Mesothelial cell of epicardium (in vitro differentiated cells): ENCODE measurements around the gene CDCA7L. TPM values are rescaled to one million over a fixed set of nuclear protein-coding genes. Genes with fewer than 3 reads are reported as not detected.

ENCODE experiments used
- DNase-seq, 2 experiments: peaks; one replicate each; pipeline ENCODE4 v3.0.0; 2021; ENCODE audit warnings: low spot score in 2 of 2; ENCODE audit not compliant: unreplicated experiment in 2 of 2
- H3K27ac Mint-ChIP-seq: 2 replicates; pipeline ENCODE4 v1.8.0; 2021; ENCODE audit warnings: mixed read lengths
- H3K27me3 Mint-ChIP-seq: 2 replicates; pipeline ENCODE4 v1.8.0; 2021; ENCODE audit warnings: low read depth, mixed read lengths
- H3K36me3 Mint-ChIP-seq: 2 replicates; pipeline ENCODE4 v1.8.0; 2021; ENCODE audit warnings: mixed read lengths
- H3K4me1 Mint-ChIP-seq: 2 replicates; pipeline ENCODE4 v1.8.0; 2021; ENCODE audit warnings: mixed read lengths
- H3K4me3 Mint-ChIP-seq: 2 replicates; pipeline ENCODE4 v1.8.0; 2021; ENCODE audit warnings: mild to moderate bottlenecking, moderate library complexity, mixed read lengths
- H3K9me3 Mint-ChIP-seq: 2 replicates; pipeline ENCODE4 v1.8.0; 2021; ENCODE audit warnings: mixed read lengths
- total RNA-seq: library from RNA; stranded (reverse); gene quantifications from 3 replicates; pipeline ENCODE4 v1.2.1, GENCODE V29; 2021
- TF ChIP-seq, protein P1 (sequence below): fragments of 200-600 bp; sonication (generic); IDR thresholded peaks from one replicate; pipeline ENCODE4 v1.5.0; 2021; ENCODE audit warnings: antibody characterized with exemption; ENCODE audit not compliant: unreplicated experiment

Gene CDCA7L
- total RNA-seq, 1 donor from 2014 or later, result 26.5 TPM

DNA sequence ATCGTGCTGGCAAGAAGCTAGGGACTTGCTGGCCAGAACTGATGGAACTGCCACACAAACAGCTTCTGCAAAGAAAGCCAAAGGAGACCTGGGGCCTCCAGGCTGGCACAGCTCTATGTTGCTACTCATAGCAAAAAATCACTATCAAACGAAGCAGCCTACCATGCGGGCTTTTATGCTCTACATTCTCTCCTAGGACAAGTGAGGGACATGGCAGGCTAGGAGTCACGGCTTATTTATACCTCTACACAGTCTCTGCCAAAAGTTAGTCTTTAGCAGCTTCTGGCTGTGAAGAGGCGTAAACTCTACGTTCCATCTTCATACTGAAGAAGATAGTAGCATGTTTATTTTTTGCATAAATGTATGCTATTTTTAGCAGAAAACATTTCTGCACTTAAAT lies 35.4 kb downstream of the CDCA7L start:
- peaks cover 5% of the 10 kb centered on the region for H3K4me1 Mint-ChIP-seq
- no peak for DNase-seq
- TF ChIP-seq, protein P1, sequence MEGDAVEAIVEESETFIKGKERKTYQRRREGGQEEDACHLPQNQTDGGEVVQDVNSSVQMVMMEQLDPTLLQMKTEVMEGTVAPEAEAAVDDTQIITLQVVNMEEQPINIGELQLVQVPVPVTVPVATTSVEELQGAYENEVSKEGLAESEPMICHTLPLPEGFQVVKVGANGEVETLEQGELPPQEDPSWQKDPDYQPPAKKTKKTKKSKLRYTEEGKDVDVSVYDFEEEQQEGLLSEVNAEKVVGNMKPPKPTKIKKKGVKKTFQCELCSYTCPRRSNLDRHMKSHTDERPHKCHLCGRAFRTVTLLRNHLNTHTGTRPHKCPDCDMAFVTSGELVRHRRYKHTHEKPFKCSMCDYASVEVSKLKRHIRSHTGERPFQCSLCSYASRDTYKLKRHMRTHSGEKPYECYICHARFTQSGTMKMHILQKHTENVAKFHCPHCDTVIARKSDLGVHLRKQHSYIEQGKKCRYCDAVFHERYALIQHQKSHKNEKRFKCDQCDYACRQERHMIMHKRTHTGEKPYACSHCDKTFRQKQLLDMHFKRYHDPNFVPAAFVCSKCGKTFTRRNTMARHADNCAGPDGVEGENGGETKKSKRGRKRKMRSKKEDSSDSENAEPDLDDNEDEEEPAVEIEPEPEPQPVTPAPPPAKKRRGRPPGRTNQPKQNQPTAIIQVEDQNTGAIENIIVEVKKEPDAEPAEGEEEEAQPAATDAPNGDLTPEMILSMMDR, result no peak
- H3K27me3 Mint-ChIP-seq, result no peaks in the 10 kb centered on the region
- H3K9me3 Mint-ChIP-seq, result no peaks in the 10 kb centered on the region
- no peak overlapping the region for H3K4me3 Mint-ChIP-seq
- no peak overlapping the region for H3K27ac Mint-ChIP-seq
- H3K36me3 Mint-ChIP-seq, result peaks cover 36% of the 10 kb centered on the region

DNA sequence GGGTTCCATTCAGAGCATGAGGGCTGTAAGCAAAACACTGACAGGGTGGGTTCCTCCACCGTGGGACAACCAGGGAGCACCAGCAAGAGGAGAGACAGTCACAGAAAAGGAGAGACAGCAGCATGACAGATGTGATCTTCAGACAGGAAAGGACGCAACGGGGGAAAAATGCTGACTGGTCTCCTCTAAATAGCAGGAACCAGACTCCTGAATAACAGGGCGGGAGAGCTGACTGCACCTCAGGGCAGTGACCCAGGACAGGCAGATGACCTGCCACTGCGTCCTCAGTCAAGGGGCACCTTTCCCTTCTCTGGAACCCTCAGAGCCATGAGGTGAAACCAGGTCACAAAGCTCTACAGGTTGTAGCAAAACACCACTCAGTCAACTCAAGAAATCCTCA lies 37.0 kb downstream of the CDCA7L start:
- no peaks in the 10 kb centered on the region for H3K27me3 Mint-ChIP-seq
- TF ChIP-seq, protein P1, result no peak
- no peaks in the 10 kb centered on the region for H3K9me3 Mint-ChIP-seq
- DNase-seq, result no peak
- H3K4me1 Mint-ChIP-seq, result peaks cover 5% of the 10 kb centered on the region
- peaks cover 36% of the 10 kb centered on the region for H3K36me3 Mint-ChIP-seq
- H3K4me3 Mint-ChIP-seq, result no peak overlapping the region
- no peak overlapping the region for H3K27ac Mint-ChIP-seq

DNA sequence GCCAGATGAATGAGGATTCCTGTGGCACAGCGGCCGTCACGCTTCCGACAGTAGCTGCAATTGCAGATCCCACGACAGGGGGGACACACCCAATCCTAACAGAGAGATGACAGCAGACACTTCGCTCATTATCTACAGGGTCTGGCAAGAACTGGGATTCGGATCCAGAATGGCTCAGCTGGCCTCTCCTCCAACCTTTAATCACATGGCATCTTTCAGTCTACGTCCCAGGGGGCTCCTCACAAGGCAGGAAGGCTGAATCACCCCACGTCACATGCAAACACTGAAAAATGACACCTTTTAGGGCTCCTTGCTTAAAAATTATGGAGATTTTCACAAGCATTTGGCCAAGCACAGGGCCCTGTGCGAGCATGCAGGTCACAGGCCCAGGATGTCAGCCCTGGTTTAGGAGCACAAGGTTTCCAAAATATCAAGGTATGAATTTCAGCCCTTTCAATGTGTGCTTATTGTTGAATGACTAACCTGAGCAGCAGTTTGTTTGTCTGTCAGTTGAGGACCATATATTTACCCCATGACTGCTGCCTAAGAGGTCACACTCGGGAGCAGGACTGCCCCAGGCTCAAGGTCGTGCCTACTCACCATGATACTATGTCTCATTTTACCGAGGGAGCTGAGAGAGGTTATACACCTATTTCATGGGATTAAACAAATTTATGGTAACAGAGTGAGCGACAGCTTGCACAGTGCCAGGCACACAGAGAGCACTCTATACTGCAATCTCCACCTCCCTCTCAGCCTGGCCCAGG lies 42.5 kb downstream of the CDCA7L start:
- TF ChIP-seq, protein P1, result no peak
- Mint-ChIP-seq H3K27ac (no peak overlapping the region), H3K4me3 (no peak overlapping the region), H3K27me3 (no peaks in the 10 kb centered on the region), H3K4me1 (peaks cover 4% of the 10 kb centered on the region), H3K36me3 (peaks cover 38% of the 10 kb centered on the region), H3K9me3 (no peaks in the 10 kb centered on the region)
- DNase-seq, result no peak

DNA sequence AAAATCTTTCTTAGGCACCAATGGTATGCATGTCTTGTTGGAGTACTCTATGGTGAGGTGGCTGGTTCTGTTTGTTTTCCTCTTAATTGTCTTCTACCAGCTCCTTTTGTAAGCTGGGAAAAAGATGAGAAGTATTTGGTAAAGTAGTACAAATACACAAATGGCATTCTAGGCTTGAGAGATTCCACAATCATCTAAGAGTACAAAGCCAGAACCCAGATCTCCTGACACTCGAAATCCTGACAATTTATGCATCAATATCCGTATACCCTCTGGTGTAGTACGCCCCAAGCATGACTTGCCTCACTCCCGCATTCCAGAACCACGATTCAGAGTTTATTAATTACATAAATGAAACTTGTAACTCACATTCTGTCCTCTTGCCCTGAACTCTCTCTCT lies 43.5 kb downstream of the CDCA7L start:
- peaks cover 4% of the 10 kb centered on the region for H3K4me1 Mint-ChIP-seq
- no peak overlapping the region for H3K4me3 Mint-ChIP-seq
- no peaks in the 10 kb centered on the region for H3K9me3 Mint-ChIP-seq
- TF ChIP-seq, protein P1, result no peak
- no peak for DNase-seq
- H3K36me3 Mint-ChIP-seq, result peaks cover 39% of the 10 kb centered on the region
- H3K27ac Mint-ChIP-seq, result no peak overlapping the region
- H3K27me3 Mint-ChIP-seq, result no peaks in the 10 kb centered on the region

DNA sequence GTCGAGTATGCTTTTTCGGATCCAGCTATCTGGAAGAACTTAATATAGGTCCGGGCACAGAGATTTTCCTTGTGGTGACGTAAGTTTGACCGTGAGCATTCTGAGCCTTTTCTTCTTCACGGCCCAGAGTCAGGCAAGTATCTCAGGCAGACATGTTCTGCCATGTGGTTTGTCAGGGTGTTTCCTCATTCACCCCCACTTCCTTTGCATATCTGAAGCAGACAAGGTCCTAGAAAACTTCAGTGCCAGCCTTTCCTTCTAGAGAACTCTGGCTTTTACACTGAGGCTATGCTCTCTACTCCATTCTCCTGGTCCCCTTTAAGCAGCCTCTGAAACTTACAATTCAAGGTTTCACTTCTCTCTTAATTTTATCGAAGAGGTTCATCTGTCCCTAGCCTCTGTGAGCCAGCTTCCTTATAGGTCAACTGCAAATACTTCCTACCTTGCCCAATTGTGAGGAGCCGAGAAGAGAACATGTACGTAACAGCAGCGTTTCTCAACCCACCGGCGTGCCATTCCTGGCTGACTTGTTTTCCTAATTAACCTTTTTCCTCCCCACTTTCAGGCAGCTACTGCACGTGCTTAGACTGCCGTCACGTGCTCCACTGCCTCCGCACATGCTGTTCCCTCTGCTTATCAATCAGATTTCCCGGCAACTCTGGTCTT lies 47.3 kb downstream of the CDCA7L start:
- Mint-ChIP-seq H3K36me3 (peaks cover 16% of the 10 kb centered on the region), H3K27ac (no peak overlapping the region), H3K4me1 (peaks cover 4% of the 10 kb centered on the region), H3K27me3 (no peaks in the 10 kb centered on the region), H3K9me3 (no peaks in the 10 kb centered on the region), H3K4me3 (no peak overlapping the region)
- DNase-seq, result no peak
- TF ChIP-seq, protein P1, result no peak
